Osteoblast (primary cell): ENCODE data around the gene DCAF17. TPM values are rescaled to one million over a fixed set of nuclear protein-coding genes. Genes with fewer than 3 reads are reported as not detected.

Experiments used
- DNase-seq: peaks from one replicate; pipeline ENCODE4 v3.0.0; 2011; ENCODE audit warnings: low spot score, mixed read lengths; ENCODE audit not compliant: insufficient read length; ENCODE audit errors: missing footprints
- H2AFZ ChIP-seq: 2 replicates; pipeline ENCODE4 v1.6.0; 2011; ENCODE audit warnings: mild to moderate bottlenecking, low read length
- H3K27ac ChIP-seq: 2 replicates; pipeline ENCODE4 v1.5.1; 2011; ENCODE audit warnings: mild to moderate bottlenecking, low read depth, low read length, moderate library complexity
- H3K27me3 ChIP-seq: 2 replicates; pipeline ENCODE4 v1.6.0; 2012; ENCODE audit warnings: mild to moderate bottlenecking, control low read depth, inconsistent platforms, low read length, moderate library complexity; ENCODE audit not compliant: insufficient read depth
- H3K36me3 ChIP-seq: 2 replicates; pipeline ENCODE4 v1.5.1; 2011; ENCODE audit warnings: mild to moderate bottlenecking, low read length, control low read depth, moderate library complexity; ENCODE audit not compliant: insufficient read depth
- H3K4me1 ChIP-seq: 2 replicates; pipeline ENCODE4 v1.5.1; 2011; ENCODE audit warnings: mild to moderate bottlenecking, low read length, control low read depth, moderate library complexity; ENCODE audit not compliant: insufficient read depth
- H3K4me2 ChIP-seq: 2 replicates; pipeline ENCODE4 v1.6.0; 2011; ENCODE audit warnings: mild to moderate bottlenecking, low read length; ENCODE audit not compliant: insufficient read depth
- H3K4me3 ChIP-seq: fragments of 200-600 bp; sonication (generic); 3 replicates; pipeline ENCODE4 v1.5.1; 2012; ENCODE audit warnings: mild to moderate bottlenecking, low read length, inconsistent platforms; ENCODE audit not compliant: insufficient read depth
- H3K79me2 ChIP-seq: 2 replicates; pipeline ENCODE4 v1.6.0; 2012; ENCODE audit warnings: mild to moderate bottlenecking, low read length, control low read depth, inconsistent platforms; ENCODE audit not compliant: insufficient read depth
- H3K9me3 ChIP-seq: 2 replicates; pipeline ENCODE4 v1.5.1; 2011; ENCODE audit warnings: low read depth, low read length, control low read depth
- H4K20me1 ChIP-seq: 2 replicates; pipeline ENCODE4 v1.6.0; 2012; ENCODE audit warnings: mild to moderate bottlenecking, low read length, control low read depth; ENCODE audit not compliant: insufficient read depth
- total RNA-seq: library from RNA; depleted of rRNA; stranded (reverse); fragments of >200 nt; gene quantifications from 2 replicates; pipeline ENCODE4 v1.2.3, GENCODE V29; 2012
- TF ChIP-seq, protein P1 (sequence below): IDR thresholded peaks from 2 replicates; pipeline ENCODE4 v1.5.1; 2011; ENCODE audit warnings: mild to moderate bottlenecking, low read depth, low read length, moderate library complexity; ENCODE audit errors: extremely low read depth

Gene DCAF17
- total RNA-seq, 1 donor = 32.6 TPM

DNA sequence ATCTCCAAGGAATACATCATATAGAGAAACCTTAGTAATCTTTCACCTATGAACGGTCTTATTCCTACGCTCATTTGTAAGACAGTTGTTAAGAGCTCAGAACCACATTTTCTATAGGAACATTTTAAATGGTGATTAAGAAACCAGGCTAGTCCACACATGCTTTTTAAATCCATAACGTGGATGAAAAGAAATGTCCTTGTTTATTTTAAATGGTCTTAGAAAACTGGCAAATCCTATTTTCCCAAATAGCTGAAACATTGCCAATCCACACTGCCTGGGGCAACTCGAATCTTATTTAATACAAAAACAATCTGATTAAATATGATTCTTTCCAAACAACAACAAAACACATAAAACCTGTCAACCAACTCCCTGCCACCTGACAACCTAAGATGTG, 23.9 kb upstream of the DCAF17 start:
- no peak overlapping the region for H3K4me3 ChIP-seq
- H3K4me2 ChIP-seq = peak overlapping the region; percentile 26
- no peak overlapping the region for H2AFZ ChIP-seq
- TF ChIP-seq, protein P1, sequence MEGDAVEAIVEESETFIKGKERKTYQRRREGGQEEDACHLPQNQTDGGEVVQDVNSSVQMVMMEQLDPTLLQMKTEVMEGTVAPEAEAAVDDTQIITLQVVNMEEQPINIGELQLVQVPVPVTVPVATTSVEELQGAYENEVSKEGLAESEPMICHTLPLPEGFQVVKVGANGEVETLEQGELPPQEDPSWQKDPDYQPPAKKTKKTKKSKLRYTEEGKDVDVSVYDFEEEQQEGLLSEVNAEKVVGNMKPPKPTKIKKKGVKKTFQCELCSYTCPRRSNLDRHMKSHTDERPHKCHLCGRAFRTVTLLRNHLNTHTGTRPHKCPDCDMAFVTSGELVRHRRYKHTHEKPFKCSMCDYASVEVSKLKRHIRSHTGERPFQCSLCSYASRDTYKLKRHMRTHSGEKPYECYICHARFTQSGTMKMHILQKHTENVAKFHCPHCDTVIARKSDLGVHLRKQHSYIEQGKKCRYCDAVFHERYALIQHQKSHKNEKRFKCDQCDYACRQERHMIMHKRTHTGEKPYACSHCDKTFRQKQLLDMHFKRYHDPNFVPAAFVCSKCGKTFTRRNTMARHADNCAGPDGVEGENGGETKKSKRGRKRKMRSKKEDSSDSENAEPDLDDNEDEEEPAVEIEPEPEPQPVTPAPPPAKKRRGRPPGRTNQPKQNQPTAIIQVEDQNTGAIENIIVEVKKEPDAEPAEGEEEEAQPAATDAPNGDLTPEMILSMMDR = no peak
- H4K20me1 ChIP-seq = no peaks in the 10 kb centered on the region
- H3K27ac ChIP-seq = peak overlapping the region; percentile 3
- H3K79me2 ChIP-seq = peaks cover 28% of the 10 kb centered on the region
- DNase-seq = no peak
- H3K27me3 ChIP-seq = no peaks in the 10 kb centered on the region
- no peaks in the 10 kb centered on the region for H3K9me3 ChIP-seq
- H3K4me1 ChIP-seq = peaks cover 23% of the 10 kb centered on the region
- H3K36me3 ChIP-seq = no peaks in the 10 kb centered on the region

DNA sequence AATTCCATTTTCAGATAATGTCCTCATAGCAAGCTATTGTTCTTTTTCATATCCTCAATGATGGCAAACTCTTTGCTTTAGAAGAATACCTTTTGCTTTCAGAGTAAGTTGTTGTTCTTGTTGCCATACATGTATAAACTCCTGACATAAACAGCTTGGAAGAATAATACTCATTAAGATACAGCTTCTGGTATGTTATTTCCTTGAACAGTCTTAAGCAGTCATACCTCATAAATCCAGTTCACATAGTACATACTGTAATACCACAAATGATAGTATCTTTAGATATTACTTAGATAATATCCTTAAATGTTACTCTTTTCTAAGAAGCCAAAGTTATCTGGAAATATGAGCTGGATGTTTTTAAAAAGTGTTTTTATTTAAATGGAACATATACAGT, 23.4 kb upstream of the DCAF17 start:
- Histone ChIP-seq H3K27ac (no peak overlapping the region), H3K27me3 (no peaks in the 10 kb centered on the region), H3K4me2 (no peak overlapping the region), H3K4me1 (peaks cover 23% of the 10 kb centered on the region), H4K20me1 (no peaks in the 10 kb centered on the region), H3K4me3 (no peak overlapping the region), H3K36me3 (no peaks in the 10 kb centered on the region), H3K79me2 (peaks cover 28% of the 10 kb centered on the region), H2AFZ (no peak overlapping the region), H3K9me3 (no peaks in the 10 kb centered on the region)
- TF ChIP-seq, protein P1 = no peak
- no peak for DNase-seq

DNA sequence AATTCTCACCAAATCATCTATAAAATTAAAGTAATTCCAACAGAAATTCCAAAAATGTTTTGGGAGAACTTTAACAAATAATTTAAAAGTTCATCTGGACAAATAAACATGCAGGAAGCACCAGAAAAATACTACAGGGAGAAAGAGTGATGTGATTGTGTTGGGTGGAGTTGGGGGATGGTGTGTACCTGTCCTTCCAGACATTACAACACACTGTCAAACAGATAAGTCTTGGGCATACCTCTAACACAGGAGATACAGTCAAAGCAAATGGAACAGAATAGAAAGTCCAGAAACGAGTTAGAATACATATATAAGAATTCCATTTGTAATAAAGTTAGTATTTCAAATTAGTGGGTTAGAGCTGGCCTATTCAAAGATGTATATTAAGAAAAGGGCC, 22.8 kb upstream of the DCAF17 start:
- no peak for DNase-seq
- H3K4me2 ChIP-seq = no peak overlapping the region
- peaks cover 23% of the 10 kb centered on the region for H3K4me1 ChIP-seq
- TF ChIP-seq, protein P1 = no peak
- no peaks in the 10 kb centered on the region for H4K20me1 ChIP-seq
- no peaks in the 10 kb centered on the region for H3K27me3 ChIP-seq
- no peak overlapping the region for H2AFZ ChIP-seq
- H3K27ac ChIP-seq = no peak overlapping the region
- peaks cover 25% of the 10 kb centered on the region for H3K79me2 ChIP-seq
- H3K9me3 ChIP-seq = no peaks in the 10 kb centered on the region
- H3K4me3 ChIP-seq = no peak overlapping the region
- no peaks in the 10 kb centered on the region for H3K36me3 ChIP-seq

DNA sequence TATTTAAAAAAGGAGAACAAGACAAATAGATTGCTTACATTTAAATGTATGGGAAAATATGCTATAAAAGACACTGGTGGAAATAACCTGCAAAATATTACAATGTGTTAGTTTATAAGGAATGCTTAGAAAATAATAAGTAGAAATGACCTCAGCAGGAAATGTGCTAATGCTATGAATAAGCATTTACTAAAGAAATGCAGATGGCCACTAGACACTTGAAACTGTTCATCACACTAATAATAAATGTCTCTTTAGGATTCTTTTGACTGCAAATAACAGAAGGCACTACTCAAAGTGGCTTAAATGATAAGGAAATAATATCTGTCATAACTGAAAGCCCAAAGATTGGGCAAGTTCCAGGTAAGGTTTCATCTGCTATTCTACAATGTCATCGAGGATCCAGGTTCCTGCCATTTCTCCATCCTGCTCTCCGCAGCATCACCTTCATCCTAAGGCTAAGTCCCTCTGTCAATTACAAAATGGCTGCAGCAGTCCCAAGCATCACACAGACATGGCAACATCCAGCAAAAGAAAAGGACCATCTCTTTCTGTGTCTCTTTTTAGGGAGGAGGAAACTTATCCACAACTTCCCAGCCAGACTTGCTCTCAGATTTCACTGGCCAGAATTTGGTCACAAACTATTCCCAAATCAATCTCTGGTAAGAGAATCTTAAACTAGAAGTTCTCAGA, 22.1 kb upstream of the DCAF17 start:
- peak overlapping the region; percentile 30 for H2AFZ ChIP-seq
- peaks cover 22% of the 10 kb centered on the region for H3K79me2 ChIP-seq
- H3K4me3 ChIP-seq = no peak overlapping the region
- H3K36me3 ChIP-seq = no peaks in the 10 kb centered on the region
- DNase-seq = no peak
- H3K4me1 ChIP-seq = peaks cover 23% of the 10 kb centered on the region
- TF ChIP-seq, protein P1 = no peak
- peak overlapping the region; percentile 22 for H3K27ac ChIP-seq
- H3K4me2 ChIP-seq = no peak overlapping the region
- no peaks in the 10 kb centered on the region for H3K9me3 ChIP-seq
- H4K20me1 ChIP-seq = no peaks in the 10 kb centered on the region
- H3K27me3 ChIP-seq = no peaks in the 10 kb centered on the region
